Astrocyte of the cerebellum (primary cell): ENCODE measurements around the gene STX8.
"Not testable (repeated sequence)": the region's sequence is repeated elsewhere in the genome, so short reads cannot be mapped to it uniquely, and the experiment has no call there.

ENCODE experiments used
- DNase-seq: peaks from one replicate; pipeline ENCODE4 v3.0.0-alpha.2; 2011; ENCODE audit warnings: low read depth
- H3K4me3 ChIP-seq: 2 replicates; pipeline ENCODE4 v1.5.1; 2011; ENCODE audit warnings: mild to moderate bottlenecking, low read depth, low read length, moderate library complexity
- in situ Hi-C: cut with HindIII; loops from 2 replicates; pipeline ENCODE4 v1.10.0; 2017; ENCODE audit warnings: low sequenced_read_pairs
- TF ChIP-seq, protein P1 (sequence below): IDR thresholded peaks from 2 replicates; pipeline ENCODE4 v1.5.1; 2012; ENCODE audit warnings: low read length, low read depth, moderate library complexity, mild to moderate bottlenecking; ENCODE audit errors: missing control alignments

Gene STX8

DNA sequence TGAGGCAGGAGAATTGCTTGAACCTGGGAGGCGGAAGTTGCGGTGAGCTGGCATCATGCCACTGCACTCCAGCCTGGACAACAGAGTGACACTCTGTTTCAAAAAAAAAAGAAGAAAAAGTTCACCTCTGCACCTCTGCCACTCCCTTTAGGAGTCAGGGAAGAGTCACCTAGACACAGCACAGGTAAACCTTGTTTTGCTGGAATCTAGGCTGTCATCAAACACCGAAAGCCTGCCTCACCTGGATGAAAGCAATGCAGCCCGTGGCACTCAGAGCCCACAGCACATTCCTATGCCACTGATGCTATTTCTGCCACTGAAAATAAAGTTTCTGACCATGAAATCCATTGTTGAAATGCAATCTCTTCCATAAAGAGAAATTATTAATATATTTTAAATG is 23.0 kb upstream of the STX8 start:
- TF ChIP-seq, protein P1, sequence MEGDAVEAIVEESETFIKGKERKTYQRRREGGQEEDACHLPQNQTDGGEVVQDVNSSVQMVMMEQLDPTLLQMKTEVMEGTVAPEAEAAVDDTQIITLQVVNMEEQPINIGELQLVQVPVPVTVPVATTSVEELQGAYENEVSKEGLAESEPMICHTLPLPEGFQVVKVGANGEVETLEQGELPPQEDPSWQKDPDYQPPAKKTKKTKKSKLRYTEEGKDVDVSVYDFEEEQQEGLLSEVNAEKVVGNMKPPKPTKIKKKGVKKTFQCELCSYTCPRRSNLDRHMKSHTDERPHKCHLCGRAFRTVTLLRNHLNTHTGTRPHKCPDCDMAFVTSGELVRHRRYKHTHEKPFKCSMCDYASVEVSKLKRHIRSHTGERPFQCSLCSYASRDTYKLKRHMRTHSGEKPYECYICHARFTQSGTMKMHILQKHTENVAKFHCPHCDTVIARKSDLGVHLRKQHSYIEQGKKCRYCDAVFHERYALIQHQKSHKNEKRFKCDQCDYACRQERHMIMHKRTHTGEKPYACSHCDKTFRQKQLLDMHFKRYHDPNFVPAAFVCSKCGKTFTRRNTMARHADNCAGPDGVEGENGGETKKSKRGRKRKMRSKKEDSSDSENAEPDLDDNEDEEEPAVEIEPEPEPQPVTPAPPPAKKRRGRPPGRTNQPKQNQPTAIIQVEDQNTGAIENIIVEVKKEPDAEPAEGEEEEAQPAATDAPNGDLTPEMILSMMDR: no peak
- in situ Hi-C loops: no loop called here
- DNase-seq: no peak
- H3K4me3 ChIP-seq: no peak overlapping the region

DNA sequence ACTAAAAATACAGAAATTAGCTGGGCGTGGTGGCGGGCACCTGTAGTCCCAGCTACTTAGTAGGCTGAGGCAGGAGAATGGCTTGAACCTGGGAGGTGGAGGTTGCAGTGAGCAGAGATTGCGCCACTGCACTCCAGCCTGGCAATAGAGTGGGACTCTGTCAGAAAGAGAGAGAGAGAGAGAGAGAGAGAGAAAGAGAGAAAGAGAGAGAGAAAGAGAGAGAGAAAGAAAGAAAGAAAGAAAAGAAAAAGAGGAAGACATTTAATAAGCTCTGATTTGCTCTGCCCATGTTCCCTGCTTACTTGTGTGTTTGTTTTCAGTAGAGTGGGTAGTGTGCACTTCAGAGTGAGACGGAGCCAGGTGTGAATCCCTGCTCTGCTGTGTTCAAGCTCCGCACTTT is 22.0 kb upstream of the STX8 start:
- in situ Hi-C loops: not testable (repeated sequence)

GRCh38 chr17:9594065-9594464 is 18.4 kb upstream of the STX8 start:
- no peak for DNase-seq
- no peak overlapping the region for H3K4me3 ChIP-seq
- in situ Hi-C loops: no loop called here
- TF ChIP-seq, protein P1: no peak

More for the DNA sequence above, 22.0 kb upstream of the STX8 start:
- DNase-seq, H3K4me3 ChIP-seq: not testable (repeated sequence)

DNA sequence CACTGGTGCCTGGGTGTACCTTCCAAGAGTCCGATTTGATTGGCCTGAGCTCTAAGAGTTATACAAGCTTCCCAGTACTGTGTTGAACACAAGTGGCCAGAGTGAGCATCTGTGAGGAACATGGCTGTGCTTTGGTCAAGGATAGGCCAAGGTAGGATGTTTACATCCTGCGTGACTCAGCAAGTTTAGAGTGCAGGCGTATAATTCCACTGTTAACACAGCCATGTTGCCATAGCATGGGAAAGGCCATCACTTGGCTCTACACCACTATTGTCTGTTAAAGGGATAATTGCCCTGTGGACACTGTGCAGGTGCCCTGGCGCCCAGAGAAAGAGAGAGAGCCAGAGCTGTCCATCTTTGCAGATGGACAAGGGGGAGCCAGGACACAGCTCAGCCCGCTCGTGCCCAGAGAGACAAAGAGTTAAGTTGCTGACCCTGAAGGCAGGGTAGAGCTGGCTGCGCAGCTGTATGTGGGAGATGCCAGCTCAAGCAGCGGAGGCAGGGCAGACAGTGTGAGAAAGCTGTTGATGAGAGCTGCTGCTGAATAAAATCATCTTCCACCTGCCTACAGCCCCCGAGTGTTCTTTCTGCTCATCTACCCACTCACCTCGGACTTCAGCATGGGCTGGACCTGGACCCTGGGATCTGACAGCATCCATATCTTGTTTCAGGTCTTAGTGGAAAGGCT is 12.5 kb upstream of the STX8 start:
- no peak overlapping the region for H3K4me3 ChIP-seq
- DNase-seq: no peak
- in situ Hi-C loops: no loop called here
- TF ChIP-seq, protein P1: no peak

GRCh38 chr17:9577373-9577709 is 1.7 kb upstream of the STX8 start:
- TF ChIP-seq, protein P1: no peak
- no peak for DNase-seq
- H3K4me3 ChIP-seq: peak overlapping the region; percentile 97
- in situ Hi-C loops: no loop called here

DNA sequence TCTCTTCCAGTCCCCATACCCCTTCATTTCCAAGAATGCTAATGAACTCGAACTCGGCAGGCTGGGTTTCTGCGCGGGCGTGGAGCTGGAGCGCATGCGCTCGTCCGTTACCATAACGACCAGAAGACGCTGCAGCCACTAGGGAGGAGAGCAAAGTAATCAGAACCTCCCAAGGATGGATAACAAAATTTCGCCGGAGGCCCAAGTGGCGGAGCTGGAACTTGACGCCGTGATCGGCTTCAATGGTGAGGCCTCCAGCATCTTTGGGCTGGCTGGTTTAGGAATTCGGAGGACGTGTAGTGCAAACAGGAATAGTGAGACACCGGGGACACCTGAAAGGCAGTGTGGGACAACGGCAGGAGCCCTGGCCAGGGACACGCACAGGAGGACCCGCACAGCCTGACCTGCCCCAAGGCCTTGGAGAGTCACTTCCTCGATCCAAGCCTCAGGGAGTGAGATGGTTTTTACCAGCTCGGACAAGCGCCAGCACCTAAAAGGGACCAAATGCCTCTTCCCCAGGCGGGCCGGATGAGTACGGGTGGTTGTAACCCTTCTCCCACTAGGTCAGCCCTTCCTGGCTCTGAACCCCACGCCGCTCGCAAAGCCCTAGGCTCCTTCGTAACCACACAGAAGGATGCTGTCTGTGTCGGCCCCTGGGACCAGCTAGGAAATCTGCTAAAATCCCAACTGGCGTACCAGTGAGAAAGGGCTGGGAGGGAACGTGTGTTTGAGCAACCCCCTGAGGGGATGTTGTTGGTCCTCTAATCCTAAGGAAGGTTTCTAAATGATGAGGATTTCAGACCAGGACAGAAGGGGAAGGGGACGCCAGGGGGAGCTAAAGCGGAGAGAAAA is 1.1 kb upstream of the STX8 start, which contains the start of gene CFAP52:
Gene CFAP52 (plus strand): TSS at position 122 of the 852 bp plus-strand sequence. CDS start 54 bp downstream, at position 176.
- peak; percentile 54 for DNase-seq
- peak within 1 kb of the TSS; percentile 97 for H3K4me3 ChIP-seq
- TF ChIP-seq, protein P1: peak; percentile 90
- in situ Hi-C loops: no loop called here

DNA sequence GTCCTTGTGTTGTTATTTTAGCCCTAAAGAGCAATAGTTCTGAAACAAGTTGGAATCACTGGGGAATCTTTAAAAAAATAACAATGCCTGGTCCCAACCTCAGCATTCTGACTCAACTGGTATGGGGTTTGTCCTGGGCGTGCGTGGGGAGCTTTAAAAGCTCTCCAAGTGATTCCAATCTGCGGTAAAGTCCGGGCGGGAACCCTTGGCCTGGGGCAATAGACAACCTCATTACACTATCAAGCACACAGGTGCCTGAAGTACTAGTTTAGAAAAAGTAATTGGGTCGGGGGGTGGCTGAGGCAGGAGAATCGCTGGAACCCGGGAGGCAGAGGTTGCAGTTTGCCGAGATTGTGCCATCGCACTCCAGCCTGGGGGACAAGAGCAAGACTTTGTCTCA is 4.4 kb downstream of the STX8 start:
- in situ Hi-C loops: no loop called here
- DNase-seq: no peak
- TF ChIP-seq, protein P1: no peak
- no peak overlapping the region for H3K4me3 ChIP-seq
